GM18519 (cell line): ENCODE data around the gene UBE2E1.
A peak's percentile ranks its signal among the peaks of the same experiment; 100 is the strongest.
"Not testable (repeated sequence)": the region's sequence is repeated elsewhere in the genome, so short reads cannot be mapped to it uniquely, and the experiment has no call there.

ENCODE experiments used
- ATAC-seq: cut with Tn5 transposase; IDR thresholded peaks from one replicate; pipeline ENCODE4 v1.9.1; 2021; ENCODE audit warnings: mild to moderate bottlenecking, moderate library complexity; ENCODE audit not compliant: unreplicated experiment, low FRiP score

Gene UBE2E1

DNA sequence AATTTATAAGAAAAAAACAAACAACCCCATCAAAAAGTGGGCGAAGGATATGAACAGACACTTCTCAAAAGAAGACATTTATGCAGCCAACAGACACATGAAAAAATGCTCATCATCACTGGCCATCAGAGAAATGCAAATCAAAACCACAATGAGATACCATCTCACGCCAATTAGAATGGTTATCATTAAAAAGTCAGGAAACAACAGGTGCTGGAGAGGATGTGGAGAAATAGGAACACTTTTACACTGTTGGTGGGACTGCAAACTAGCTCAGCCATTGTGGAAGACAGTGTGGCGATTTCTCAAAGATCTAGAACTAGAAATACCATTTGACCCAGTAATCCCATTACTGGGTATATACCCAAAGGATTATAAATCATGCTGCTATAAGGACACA, 106.6 kb downstream of the UBE2E1 start:
- ATAC-seq = not testable (repeated sequence)

DNA sequence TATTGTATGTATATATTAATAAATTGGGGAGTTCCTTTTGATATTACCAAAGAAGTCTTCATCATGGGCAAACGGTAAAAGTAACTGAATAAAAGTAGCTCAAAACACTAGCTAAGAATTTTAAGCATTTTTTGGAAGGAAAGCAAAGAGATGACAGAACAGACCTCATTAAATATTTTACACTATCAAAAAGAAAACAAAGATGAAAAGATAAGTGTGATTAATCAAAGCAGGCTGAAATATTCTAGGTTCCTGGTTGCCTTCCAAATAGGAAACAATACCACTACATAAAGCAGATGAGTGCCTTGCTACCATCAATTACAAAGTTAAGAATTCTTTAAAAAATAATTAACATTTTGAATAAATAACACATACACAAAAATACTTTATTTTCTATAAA, 107.4 kb downstream of the UBE2E1 start:
- ATAC-seq = no peak

DNA sequence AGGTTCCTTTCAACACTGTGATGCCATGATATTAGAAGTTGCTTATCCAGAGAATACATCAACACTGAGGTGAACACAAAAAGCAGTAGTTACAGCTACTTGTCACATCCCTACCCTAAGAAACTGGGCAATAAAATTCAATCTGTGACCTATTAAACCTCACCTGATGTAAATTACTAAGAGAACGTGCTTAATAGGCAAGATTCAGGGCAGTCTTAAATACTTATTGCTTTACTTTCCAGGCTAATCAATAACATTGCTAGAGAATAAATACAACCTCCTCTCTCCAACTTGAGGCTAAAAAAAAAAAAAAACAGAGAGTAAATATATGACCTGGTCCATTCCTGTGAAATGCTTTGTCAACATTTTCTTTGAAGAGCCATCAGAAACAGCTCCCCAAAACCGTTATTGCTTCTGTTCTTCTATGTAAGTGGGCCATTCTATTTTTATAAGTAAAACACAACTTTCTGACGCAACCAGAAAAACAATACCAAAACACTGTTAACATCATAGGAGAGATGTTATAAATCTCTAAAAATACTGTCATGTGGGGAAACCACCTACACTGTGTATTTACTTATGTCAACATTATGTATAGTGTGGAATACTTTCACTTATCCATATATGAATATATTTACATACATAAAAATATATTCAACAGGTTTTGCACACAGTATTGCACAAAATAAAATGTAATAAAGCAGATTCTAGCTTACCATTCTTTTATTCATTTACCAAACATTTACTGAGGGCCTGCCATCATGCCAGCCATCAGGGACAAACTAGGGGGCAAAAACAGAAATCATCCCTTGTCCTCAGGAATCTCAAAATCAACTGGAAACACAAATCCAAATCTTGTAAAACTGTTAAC, 108.4 kb downstream of the UBE2E1 start:
- ATAC-seq = peak; percentile 28

DNA sequence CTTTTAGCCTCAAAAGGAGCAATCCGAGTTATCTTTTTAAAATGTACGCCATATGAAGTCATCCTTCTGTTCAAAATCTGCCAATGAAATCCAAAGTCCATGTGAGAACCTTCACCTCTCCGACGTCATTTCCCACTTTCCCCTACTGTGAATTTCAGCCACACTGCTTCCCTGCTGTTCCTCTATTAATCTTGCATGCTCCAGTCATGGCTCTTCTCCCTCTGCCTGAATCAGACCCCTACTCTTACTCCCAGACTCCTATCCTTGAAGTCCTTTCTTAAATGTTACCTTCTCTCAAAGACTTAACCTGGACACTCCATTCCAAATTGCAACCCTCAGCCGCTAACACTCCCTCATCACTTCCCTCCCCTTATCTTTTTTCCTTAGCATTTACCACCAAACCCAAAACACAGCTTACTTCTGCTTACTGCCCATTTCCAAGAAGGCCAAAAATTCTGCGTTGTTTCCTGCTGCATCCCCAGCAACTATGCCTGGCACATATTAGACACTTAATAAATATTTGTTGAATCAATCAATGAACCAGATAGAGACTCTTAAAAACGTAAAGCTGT, 109.9 kb downstream of the UBE2E1 start:
- no peak for ATAC-seq

DNA sequence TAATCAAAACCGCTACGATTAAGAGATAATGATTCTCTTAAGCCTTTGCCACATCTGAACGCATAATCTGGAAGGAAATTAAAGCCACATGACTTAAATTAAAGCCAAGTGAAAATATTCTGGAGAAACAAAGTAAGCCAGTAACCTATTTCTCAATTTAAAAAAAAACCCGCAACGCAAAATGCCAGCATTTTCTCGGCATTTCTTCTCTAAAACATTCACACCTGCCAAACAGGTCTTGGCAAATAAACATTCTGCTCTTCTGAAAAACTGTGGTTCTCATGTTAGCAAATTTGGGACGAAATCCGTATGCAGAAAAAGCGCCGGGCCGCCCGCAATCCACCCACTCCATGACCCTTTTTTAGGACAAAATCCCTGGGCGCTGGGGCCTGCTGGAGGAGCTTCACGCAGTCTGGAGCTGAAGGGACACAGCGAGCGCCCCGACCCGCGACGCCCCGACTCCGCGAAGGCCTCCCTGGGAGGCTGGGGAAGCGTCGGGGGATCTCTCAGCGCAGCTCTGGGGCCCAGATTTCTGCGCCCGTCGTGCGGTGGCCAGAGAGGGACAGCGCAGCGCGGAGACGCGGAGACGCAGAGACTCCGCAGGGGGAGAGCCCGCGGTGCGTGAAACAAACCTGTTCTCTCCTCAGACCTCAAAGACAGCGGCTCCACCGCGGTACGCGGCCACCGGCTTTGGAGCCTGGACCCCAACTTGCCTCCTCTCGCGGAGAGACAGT, 110.6 kb downstream of the UBE2E1 start:
- ATAC-seq = peak; percentile 26

DNA sequence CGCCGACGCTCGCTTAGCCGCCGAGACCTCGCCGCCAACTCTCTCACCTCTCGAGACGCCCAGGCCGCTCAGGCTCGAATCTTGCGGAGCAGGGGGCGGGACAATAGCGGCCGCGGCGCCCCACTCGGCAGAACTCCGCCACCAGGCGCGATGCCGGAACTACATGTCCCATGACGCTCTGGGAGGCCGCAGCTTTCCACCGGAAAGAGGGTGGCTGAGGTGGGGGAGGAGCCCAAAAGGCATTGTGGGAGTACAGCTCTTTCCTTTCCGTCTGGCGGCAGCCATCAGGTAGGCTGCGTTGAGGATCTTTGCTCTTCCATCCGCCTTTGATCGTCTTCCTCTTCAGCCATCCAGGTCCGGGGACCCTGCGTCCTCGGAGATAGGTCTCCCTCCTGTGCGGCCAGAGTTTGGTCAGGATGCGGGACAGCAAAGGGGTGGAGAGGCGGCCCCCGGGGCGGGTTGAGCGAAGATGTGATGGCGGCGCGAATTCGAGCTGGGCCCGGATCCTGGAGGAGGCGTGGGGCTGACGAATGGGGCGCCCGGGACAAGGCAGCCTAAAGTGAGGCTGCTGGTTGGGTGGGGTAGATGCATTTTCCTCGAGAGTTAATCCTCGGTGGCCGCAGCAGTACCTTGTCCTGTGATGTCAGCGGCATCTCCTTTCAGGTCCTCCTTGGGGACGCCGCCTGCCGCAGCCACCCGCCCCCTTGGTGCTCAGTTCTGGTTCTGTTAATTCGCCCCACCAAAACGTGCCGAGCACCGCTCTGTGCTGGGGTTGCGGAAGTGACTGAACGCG, 111.3 kb downstream of the UBE2E1 start, which contains the start of the genes NKIRAS1 and RPL15:
Gene NKIRAS1 (minus strand): TSS at position 105 of the 793 bp plus-strand sequence. CDS start 6,086 bp downstream, outside the sequence.
Gene RPL15 (plus strand): TSS at position 247 of the 793 bp plus-strand sequence. CDS start 728 bp downstream, outside the sequence.
- peak; percentile 90 for ATAC-seq

DNA sequence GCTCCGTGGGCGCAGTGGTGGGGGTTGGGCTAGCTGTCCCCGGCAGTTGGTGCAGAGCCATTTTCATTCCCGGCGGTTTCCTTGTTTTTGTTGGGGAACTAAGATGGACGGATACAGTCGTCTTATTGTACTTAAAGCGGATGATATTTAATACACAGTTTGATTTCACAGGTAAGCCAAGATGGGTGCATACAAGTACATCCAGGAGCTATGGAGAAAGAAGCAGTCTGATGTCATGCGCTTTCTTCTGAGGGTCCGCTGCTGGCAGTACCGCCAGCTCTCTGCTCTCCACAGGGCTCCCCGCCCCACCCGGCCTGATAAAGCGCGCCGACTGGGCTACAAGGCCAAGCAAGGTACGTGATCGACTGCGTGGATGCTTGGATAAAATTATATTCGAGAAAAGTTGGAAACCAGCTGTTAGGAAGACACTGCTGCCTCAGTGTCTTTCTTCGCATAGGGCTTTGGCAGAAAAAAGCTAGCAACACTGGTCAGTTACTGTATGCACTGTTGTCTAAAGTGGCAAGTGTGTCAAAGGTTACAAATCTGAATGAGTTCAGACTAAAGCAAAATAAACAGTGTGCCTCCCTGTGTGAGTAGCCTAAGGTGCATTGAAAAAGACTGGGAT, 112.0 kb downstream of the UBE2E1 start:
- not testable (repeated sequence) for ATAC-seq

DNA sequence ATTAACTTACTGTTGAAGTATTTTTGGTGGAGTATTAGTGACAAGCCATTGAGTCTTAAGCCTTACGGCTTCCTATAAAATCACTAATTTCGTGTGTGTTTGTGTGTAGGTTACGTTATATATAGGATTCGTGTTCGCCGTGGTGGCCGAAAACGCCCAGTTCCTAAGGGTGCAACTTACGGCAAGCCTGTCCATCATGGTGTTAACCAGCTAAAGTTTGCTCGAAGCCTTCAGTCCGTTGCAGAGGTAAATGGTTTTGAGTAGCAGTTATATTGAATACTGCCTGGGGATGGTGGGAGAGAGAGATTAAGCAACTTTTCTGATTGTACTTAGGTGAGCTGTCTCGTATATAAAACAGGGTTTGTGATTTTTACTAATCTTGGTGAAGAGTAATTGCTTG, 112.6 kb downstream of the UBE2E1 start:
- not testable (repeated sequence) for ATAC-seq

DNA sequence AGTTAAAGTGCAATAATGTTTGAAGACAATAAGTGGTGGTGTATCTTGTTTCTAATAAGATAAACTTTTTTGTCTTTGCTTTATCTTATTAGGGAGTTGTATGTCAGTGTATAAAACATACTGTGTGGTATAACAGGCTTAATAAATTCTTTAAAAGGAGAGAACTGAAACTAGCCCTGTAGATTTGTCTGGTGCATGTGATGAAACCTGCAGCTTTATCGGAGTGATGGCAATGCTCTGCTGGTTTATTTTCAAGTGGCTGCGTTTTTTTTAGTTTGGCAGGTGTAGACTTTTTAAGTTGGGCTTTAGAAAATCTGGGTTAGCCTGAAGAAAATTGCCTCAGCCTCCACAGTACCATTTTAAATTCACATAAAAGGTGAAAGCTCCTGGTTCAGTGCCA, 113.9 kb downstream of the UBE2E1 start:
- ATAC-seq = no peak

DNA sequence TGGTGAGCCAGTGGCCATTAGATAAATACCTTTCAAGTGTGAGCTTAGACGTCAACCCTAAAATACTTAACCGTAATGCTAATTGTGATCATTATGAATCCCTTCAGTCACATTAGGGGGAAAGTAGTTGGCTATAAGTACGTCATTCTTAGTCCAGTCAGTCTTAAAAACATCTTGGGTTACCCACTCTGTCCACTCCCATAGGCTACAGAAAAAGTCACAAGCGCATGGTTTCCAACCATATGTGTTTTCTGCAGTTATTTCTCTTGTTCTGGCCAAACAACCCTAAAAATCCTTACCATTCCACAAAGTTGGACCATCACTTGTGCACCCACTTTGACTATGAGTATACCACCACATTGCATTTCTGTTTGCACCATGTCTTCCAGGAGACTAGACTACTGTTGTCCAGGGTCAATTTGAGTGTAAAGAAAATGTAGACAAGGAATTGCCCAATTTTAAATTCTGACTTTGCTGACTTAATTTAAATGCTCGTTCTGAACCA, 114.4 kb downstream of the UBE2E1 start:
- no peak for ATAC-seq

DNA sequence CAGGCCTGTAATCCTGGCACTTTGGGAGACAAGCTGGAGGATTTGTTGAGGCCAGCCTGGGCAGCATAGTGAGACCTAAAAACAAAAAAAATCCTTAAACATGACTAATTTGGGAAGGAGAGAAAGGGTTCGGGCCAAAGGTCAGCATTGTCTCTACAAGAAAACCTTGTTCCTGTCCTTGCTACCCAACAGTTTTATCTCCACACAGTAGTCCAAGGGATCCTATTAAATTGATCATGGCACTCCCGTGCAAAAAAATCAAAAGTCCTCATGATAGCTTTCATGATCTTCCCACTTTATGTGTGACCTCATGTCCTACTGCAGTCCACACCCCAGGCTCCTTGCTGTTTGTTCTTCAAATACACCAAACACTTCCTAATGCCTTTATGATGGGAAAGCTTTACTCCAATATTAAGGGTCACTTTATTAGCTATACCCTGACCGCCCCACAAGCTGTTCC, 115.3 kb downstream of the UBE2E1 start:
- no peak for ATAC-seq

DNA sequence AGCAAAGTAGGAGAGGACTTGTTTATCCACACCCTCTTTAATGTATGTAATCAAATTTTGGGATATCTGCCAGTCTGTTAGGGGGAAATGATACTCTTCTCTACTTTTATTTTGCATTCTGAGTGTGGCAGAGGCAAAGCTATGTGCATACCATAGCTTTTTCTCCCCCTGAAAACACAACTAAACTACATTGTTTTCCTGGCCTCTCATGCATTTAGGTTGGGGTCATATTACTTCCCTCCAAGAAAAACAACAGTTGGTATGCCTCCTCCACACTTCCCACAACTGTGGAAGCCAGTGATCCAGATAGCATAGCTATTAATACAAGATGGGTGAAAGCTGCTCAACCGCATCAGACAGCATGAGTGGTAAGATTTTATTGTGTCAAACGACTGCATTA, 118.0 kb downstream of the UBE2E1 start:
- ATAC-seq = no peak

DNA sequence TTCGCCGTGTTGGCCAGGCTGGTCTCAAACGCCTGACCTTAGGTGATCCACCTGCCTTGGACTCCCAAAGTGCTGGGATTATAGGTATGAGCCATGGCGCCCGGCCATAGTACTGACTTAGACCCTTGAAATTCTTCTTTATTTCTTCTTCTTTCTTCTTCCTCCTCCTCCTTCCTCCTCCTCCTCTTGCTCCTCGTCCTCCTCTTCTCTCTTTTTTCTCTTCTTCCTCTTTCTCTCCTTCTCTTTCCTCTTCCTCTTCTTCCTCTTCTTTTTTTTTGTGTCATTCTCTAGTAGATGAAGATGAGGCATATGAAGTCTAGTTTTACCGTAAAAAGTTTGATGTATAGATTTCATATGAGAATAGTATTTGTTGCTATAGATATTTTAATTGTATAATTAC, 120.5 kb downstream of the UBE2E1 start:
- ATAC-seq = no peak

DNA sequence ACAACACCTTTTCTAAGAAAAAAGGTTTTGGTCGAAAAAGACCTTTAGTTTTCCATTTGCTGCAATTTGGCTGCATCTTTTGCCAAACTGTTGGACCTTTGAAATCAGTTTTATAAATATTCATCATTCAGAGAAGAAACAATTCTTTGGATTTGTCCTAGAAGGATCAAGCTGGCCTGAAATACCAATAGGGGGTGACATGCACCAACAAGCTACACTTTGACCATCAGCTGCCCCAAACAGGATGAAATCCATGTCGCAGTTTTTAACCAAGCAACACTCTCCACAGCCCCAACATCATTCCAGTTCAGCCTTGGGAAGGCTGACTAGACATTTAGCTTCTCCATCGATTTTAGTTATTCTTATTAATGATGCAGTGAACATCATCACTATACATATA, 121.0 kb downstream of the UBE2E1 start:
- ATAC-seq = no peak

DNA sequence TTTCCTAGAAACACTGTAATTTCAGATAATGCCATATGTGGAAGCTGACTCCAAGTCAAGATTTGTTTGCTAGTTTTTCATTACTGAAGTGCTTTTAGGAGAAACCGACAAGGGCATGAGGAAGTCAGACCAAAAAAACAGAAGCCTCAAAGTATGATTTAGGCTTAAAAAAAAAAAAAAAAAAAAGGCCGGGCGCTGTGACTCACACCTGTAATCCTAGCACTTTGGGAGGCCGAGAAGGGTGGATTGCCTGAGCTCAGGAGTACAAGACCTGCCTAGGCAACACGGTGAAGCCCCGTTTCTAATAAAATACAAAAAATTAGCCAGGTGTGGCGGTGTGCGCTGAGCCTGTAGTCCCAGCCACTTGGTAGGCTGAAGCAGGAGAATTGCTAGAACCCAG, 122.8 kb downstream of the UBE2E1 start:
- ATAC-seq = no peak

DNA sequence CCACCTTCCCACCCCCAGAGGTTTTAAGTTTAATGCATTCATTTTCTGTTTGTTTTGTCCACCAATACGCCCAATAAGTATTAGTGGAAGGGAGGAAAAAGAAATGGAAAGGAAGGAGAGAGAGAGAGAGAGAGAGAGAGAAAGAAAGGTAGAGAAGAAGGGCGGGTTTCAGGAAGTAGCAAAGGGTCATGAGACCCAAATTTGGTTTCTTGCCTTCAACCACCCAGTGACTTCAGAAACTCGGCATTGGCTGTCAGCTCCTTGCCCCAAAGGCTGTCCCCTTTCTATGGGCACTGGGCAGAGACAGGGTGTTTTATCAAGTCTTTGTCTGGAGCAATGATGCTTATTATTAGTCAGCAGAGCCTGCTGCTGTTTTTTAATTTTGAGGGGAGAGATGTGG, 125.8 kb downstream of the UBE2E1 start:
- no peak for ATAC-seq

DNA sequence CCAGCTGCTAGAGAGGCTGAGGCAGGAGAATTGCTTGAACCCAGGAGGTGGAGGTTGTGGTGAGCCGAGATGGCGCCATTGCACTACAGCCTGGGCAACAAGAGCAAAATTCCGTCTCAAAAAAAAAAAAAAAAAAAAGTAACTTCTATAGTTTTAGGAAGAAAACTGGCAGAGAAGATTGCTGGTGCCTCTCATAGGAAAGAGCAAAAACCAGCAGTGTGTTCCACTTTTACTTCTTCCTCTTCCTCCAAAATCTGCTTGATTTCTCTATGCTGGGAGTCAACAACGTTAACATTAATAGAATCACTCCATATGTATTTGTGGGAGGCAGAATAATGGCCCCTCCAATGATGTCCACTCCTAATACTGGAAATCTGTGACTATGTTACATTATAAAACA, 126.8 kb downstream of the UBE2E1 start:
- no peak for ATAC-seq

DNA sequence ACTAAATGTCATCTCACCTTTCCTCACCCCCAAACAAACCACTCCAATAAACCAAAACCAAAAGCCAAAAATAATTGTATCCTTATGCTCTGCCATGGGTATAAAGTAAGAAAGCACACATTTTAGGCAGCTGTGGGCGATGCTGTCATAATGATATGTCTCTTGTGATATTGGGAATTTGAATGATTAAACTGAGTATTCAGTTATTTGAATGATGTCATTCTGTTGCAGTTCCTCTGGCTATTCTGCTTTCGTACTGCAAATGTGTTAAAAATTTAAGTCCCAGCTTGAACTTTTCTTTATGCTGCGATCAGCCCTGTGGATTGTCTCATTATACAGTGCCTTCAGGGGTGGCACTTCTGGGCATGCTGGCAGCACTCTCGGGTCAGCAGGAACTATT, 128.5 kb downstream of the UBE2E1 start:
- ATAC-seq = no peak

DNA sequence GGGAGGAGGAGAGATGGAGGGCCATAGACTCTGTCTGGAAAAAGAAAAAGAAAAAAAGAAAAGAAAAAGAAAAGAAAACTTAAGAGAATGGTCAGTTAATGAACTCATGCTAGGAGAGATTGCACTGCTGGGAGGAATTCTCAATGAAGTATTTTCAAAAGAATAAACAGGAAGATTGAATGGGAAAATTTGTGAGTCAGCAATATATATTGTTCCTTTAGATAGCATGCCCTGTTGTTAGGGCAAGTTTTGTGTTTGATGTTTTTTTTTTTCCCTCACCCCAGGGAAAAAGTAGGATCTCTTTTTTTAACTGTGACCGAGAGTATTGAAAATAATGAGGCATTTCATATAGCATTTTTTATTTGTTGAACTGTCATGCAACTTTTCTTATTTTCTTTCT, 131.5 kb downstream of the UBE2E1 start:
- ATAC-seq = no peak

DNA sequence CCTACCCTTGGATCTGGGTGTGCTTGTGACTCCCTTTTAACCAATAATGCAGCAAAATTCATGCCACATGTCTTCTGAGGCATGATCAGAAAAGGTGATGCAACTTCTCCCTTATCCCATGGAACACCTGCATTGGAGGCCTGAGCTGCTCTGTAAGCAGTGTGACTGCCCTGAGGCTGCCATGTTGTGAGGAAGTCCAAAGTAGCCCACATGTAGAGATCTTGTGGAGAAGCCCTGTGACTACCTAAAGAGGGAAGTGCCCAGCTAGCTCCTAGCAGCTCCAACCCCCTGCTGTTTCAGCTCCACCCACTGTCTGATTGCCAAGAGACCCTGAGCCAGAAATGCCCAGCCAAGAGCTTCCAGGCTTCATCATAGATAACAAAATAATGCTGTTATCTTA, 132.9 kb downstream of the UBE2E1 start:
- no peak for ATAC-seq
